Head of caudate nucleus (tissue), 42 donors: ENCODE data around the gene OR51V1.
"Not testable (repeated sequence)": the region's sequence is repeated elsewhere in the genome, so short reads cannot be mapped to it uniquely, and the experiment has no call there.

Experiments used
- DNase-seq, 42 donors: peaks; one replicate each; pipeline versions ENCODE4 v3.0.0 to v3.0.0-alpha.2; 2020 to 2021; ENCODE audit warnings: mixed read lengths in 7 of 42
- intact Hi-C: fragments of 100-400 bp; cut with DNase I; formaldehyde crosslinking; loops from one replicate; pipeline ENCODE4 v1.15.0; 2022

The OR51V1 gene

GRCh38 chr11:5200582-5200981, at the start of gene OR51V1:
Gene OR51V1, minus strand, starts transcription at chr11:5200682. Its CDS starts 0 bp downstream, at chr11:5200682.
- no peak for DNase-seq
- intact Hi-C loops: no loop called here

GRCh38 chr11:5249807-5250396, 49.4 kb upstream of the OR51V1 start, which contains the start of gene HBG1:
Gene HBG1, minus strand, starts transcription at chr11:5249857. Its CDS starts 53 bp downstream, at chr11:5249804.
- DNase-seq, intact Hi-C loops: not testable (repeated sequence)

GRCh38 chr11:5248498-5248897, 48.0 kb upstream of the OR51V1 start:
- DNase-seq, intact Hi-C loops: not testable (repeated sequence)

GRCh38 chr11:5247472-5248192, 47.1 kb upstream of the OR51V1 start:
- DNase-seq: no peak
- intact Hi-C loops: no loop called here

GRCh38 chr11:5246772-5247471, 46.4 kb upstream of the OR51V1 start:
- no peak for DNase-seq
- intact Hi-C loops: no loop called here

GRCh38 chr11:5245155-5245554, 44.7 kb upstream of the OR51V1 start:
- intact Hi-C loops: no loop called here
- no peak for DNase-seq

- no peak for DNase-seq
- intact Hi-C loops: no loop called here
These were observed 43.3 kb upstream of the OR51V1 start for GRCh38 chr11:5243816-5244180.

- no peak for DNase-seq
- intact Hi-C loops: no loop called here
These were observed 42.7 kb upstream of the OR51V1 start for GRCh38 chr11:5242933-5243815.

GRCh38 chr11:5242208-5242607, 41.7 kb upstream of the OR51V1 start:
- intact Hi-C loops: no loop called here
- no peak for DNase-seq

GRCh38 chr11:5241458-5241857, 41.0 kb upstream of the OR51V1 start:
- intact Hi-C loops: no loop called here
- DNase-seq: no peak

- intact Hi-C loops: no loop called here
- no peak for DNase-seq
These were observed 40.0 kb upstream of the OR51V1 start for GRCh38 chr11:5240458-5240857.

- DNase-seq: no peak
- intact Hi-C loops: no loop called here
These were observed 39.6 kb upstream of the OR51V1 start for GRCh38 chr11:5240056-5240455.

GRCh38 chr11:5239046-5239445, 38.6 kb upstream of the OR51V1 start:
- intact Hi-C loops: no loop called here
- DNase-seq: no peak

- DNase-seq: no peak
- intact Hi-C loops: no loop called here
These were observed 38.0 kb upstream of the OR51V1 start for GRCh38 chr11:5238486-5238885.

- no peak for DNase-seq
- intact Hi-C loops: no loop called here
These were observed 36.9 kb upstream of the OR51V1 start for GRCh38 chr11:5237420-5237819.

GRCh38 chr11:5235364-5236095, 35.0 kb upstream of the OR51V1 start:
- intact Hi-C loops: no loop called here
- no peak for DNase-seq

- intact Hi-C loops: no loop called here
- DNase-seq: no peak
These were observed 33.9 kb upstream of the OR51V1 start, which contains the start of gene HBD for GRCh38 chr11:5234381-5234834. Gene HBD, minus strand, starts transcription at chr11:5234483. Its CDS starts 50 bp downstream, at chr11:5234433.

- DNase-seq: no peak
- intact Hi-C loops: no loop called here
These were observed 32.8 kb upstream of the OR51V1 start for GRCh38 chr11:5233307-5233706.

GRCh38 chr11:5232821-5233220, 32.3 kb upstream of the OR51V1 start:
- no peak for DNase-seq
- intact Hi-C loops: no loop called here
